ENCODE measurements around the gene DNM3. TPM values are rescaled to one million over a fixed set of nuclear protein-coding genes. Genes with fewer than 3 reads are reported as not detected.

Gene DNM3
- total and polyA plus RNA-seq, 2 donors (not counting 3 experiments of a cell fraction or from before 2014, with no cell fraction given), result 1.4 to 2.5 TPM

DNA sequence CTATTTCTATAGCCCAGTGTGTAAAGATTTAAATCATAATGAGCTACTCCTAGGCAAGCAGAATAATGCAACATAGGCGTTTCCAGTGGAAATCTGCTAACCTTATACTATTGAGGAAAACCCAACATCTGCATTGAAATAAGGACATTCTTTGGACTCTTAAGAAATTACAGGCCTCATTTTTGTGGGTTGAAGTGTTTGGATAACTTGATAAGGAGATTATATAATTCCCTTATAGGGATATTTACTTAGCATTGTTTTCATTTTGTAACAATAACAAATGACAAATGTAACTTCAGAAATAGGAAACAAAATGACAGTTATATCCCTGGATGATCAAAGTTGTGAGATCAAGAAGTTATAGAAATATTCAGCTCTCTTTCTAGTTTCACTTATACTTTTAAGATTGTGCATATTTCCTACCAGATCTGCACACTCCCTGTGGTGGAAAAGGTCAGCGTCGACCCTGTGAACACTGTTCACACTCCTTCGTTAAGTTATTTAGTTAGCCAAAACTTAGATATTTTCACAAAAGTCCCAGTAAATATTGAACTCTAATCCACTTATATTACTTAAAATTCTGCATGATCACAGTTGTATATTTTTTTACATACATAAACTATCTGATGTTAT is 294.8 kb downstream of the DNM3 start:
- POLR2A ChIA-PET, result no interaction called here
- Histone ChIP-seq H3K9ac (replicated peaks; ENCODE audit: extremely low read depth, insufficient read depth, low read length) (no peak overlapping the region), H2AFZ (ENCODE audit: low read depth, low read length) (peak overlapping the region; percentile 31), H3K79me2 (ENCODE audit: control insufficient read depth, insufficient read depth, low read length) (no peaks in the 10 kb centered on the region), H3K9me3 (replicated peaks; ENCODE audit: control insufficient read depth, insufficient read depth, low read length) (no peaks in the 10 kb centered on the region), H3K4me2 (ENCODE audit: insufficient read depth, low read length) (peak overlapping the region; percentile 62), H3K27ac (ENCODE audit: insufficient read depth, low read depth, low read length) (peak overlapping the region; percentile 58), H3K27me3 (ENCODE audit: control insufficient read depth in 2 of 2, insufficient read depth in 2 of 2, low read length in 2 of 2) (no peaks in the 10 kb centered on the region), H4K20me1 (replicated peaks; ENCODE audit: control insufficient read depth, extremely low read depth, insufficient read depth, low read length) (no peaks in the 10 kb centered on the region), H3K4me3 (replicated peaks in 1 of 3; ENCODE audit: insufficient read depth in 1 of 3, low read depth in 1 of 3, low read length in 3 of 3) (no peak overlapping the region), H3K9me1 (replicated peaks; ENCODE audit: control insufficient read depth, extremely low read depth, insufficient read depth, low read length) (no peaks in the 10 kb centered on the region), H3K4me1 (ENCODE audit: control insufficient read depth, extremely low read depth, insufficient read depth, low read length) (peaks cover 23% of the 10 kb centered on the region), H3K36me3 (ENCODE audit: control insufficient read depth in 2 of 2, extremely low read depth in 1 of 2, insufficient read depth in 2 of 2, low read length in 2 of 2) (no peaks in the 10 kb centered on the region)
- CTCF ChIA-PET, result interaction anchor here (0.6 to 3.5 kb wide), 15 partner anchors 9 to 265 kb away, joined by 3 to 32 read pairs (median 3); no protein-coding TSS in a partner anchor
- intact Hi-C loops (cut with micrococcal nuclease), result loop anchor here (1.0 kb wide), 2 partner anchors 244 to 263 kb away; no protein-coding TSS in a partner anchor
- TF ChIP-seq POLR2A (IDR thresholded peaks at IDR 0.05; ENCODE audit: low read depth, low read length) (no peak), MYC (IDR thresholded peaks at IDR 0.05; ENCODE audit: low read depth, low read length) (no peak), EZH2 (IDR thresholded peaks at IDR 0.05; ENCODE audit: borderline replicate concordance, low read depth, low read length, severe bottlenecking) (no peak), GATA2 (IDR thresholded peaks at IDR 0.05; ENCODE audit: insufficient read depth, insufficient read length, low read depth, low read length) (peak; percentile 44), FOS (IDR thresholded peaks at IDR 0.05; ENCODE audit: borderline replicate concordance, insufficient read depth, low read length) (no peak), POLR2AphosphoS5 (IDR thresholded peaks at IDR 0.05; ENCODE audit: insufficient read depth, low read depth, low read length) (no peak)
- TF ChIP-seq, protein P1, sequence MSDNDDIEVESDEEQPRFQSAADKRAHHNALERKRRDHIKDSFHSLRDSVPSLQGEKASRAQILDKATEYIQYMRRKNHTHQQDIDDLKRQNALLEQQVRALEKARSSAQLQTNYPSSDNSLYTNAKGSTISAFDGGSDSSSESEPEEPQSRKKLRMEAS (IDR thresholded peaks at IDR 0.05; ENCODE audit: insufficient read depth, insufficient read length), result no peak
- dilution Hi-C loops (cut with MboI; ENCODE audit: extremely low pct_ligation_motif_present, low sequenced_read_pairs), result no loop called here
- DNase-seq (ENCODE audit: low read depth, low spot score) (peak; percentile 44), FAIRE-seq (no peak)
- no TSS peak for BruUV-seq (replicated peaks)

DNA sequence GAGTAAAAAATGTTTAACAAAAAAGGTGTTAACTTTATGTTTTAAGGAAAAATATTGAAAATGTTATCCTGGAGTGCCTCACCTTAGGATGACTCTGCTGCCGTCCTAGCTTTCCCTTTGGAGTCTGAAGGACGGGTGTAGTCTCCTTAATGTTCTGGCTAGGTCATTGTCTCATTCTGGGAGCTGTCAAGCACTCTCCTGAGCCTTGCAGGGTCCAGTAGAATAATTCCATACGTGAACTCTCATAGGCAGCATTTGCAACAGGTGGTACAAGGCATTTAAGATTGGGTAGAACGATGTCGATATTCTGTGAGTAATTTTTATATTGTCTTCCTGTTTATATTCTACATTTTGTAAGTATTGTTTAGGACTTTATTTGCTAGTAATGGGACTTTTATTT is 295.6 kb downstream of the DNM3 start:
- intact Hi-C loops (cut with micrococcal nuclease), result loop anchor here (1.0 kb wide), 2 partner anchors 243 to 262 kb away; no protein-coding TSS in a partner anchor
- H3K27ac ChIP-seq (ENCODE audit: insufficient read depth, low read depth, low read length), result no peak overlapping the region
- H4K20me1 ChIP-seq (replicated peaks; ENCODE audit: control insufficient read depth, extremely low read depth, insufficient read depth, low read length), result no peaks in the 10 kb centered on the region
- H2AFZ ChIP-seq (ENCODE audit: low read depth, low read length), result no peak overlapping the region
- no TSS peak for BruUV-seq (replicated peaks)
- FAIRE-seq, result no peak
- H3K9ac ChIP-seq (replicated peaks; ENCODE audit: extremely low read depth, insufficient read depth, low read length), result no peak overlapping the region
- dilution Hi-C loops (cut with MboI; ENCODE audit: extremely low pct_ligation_motif_present, low sequenced_read_pairs), result no loop called here
- H3K4me3 ChIP-seq (replicated peaks in 1 of 3; ENCODE audit: insufficient read depth in 1 of 3, low read depth in 1 of 3, low read length in 3 of 3), result no peak overlapping the region
- CTCF ChIA-PET, result interaction anchor here (0.6 to 3.5 kb wide), 5 partner anchors 13 to 1862 kb away, joined by 3 to 32 read pairs (median 3); no protein-coding TSS in a partner anchor
- H3K36me3 ChIP-seq (ENCODE audit: control insufficient read depth in 2 of 2, extremely low read depth in 1 of 2, insufficient read depth in 2 of 2, low read length in 2 of 2), result no peaks in the 10 kb centered on the region
- TF ChIP-seq, protein P1 (IDR thresholded peaks at IDR 0.05; ENCODE audit: insufficient read depth, insufficient read length), result no peak
- no peak for TF ChIP-seq POLR2AphosphoS5 (IDR thresholded peaks at IDR 0.05; ENCODE audit: insufficient read depth, low read depth, low read length)
- TF ChIP-seq, protein P2, sequence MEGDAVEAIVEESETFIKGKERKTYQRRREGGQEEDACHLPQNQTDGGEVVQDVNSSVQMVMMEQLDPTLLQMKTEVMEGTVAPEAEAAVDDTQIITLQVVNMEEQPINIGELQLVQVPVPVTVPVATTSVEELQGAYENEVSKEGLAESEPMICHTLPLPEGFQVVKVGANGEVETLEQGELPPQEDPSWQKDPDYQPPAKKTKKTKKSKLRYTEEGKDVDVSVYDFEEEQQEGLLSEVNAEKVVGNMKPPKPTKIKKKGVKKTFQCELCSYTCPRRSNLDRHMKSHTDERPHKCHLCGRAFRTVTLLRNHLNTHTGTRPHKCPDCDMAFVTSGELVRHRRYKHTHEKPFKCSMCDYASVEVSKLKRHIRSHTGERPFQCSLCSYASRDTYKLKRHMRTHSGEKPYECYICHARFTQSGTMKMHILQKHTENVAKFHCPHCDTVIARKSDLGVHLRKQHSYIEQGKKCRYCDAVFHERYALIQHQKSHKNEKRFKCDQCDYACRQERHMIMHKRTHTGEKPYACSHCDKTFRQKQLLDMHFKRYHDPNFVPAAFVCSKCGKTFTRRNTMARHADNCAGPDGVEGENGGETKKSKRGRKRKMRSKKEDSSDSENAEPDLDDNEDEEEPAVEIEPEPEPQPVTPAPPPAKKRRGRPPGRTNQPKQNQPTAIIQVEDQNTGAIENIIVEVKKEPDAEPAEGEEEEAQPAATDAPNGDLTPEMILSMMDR (IDR thresholded peaks at IDR 0.05; ENCODE audit: extremely low read depth in 1 of 2, insufficient read depth in 1 of 2, low read depth in 1 of 2, low read length in 2 of 2), result no peak
- TF ChIP-seq GATA2 (IDR thresholded peaks at IDR 0.05; ENCODE audit: insufficient read depth, insufficient read length, low read depth, low read length), result no peak
- no peak for TF ChIP-seq MYC (IDR thresholded peaks at IDR 0.05; ENCODE audit: low read depth, low read length)
- TF ChIP-seq EZH2 (IDR thresholded peaks at IDR 0.05; ENCODE audit: borderline replicate concordance, low read depth, low read length, severe bottlenecking), result no peak
- no peak for TF ChIP-seq FOS (IDR thresholded peaks at IDR 0.05; ENCODE audit: borderline replicate concordance, insufficient read depth, low read length)
- no peak for TF ChIP-seq POLR2A (IDR thresholded peaks at IDR 0.05; ENCODE audit: low read depth, low read length)
- no peak for TF ChIP-seq JUN (IDR thresholded peaks at IDR 0.05; ENCODE audit: borderline replicate concordance, insufficient read depth, insufficient read length, low read depth)
- no peaks in the 10 kb centered on the region for H3K9me1 ChIP-seq (replicated peaks; ENCODE audit: control insufficient read depth, extremely low read depth, insufficient read depth, low read length)
- peaks cover 31% of the 10 kb centered on the region for H3K4me1 ChIP-seq (ENCODE audit: control insufficient read depth, extremely low read depth, insufficient read depth, low read length)
- H3K4me2 ChIP-seq (ENCODE audit: insufficient read depth, low read length), result no peak overlapping the region
- no peaks in the 10 kb centered on the region for H3K9me3 ChIP-seq (replicated peaks; ENCODE audit: control insufficient read depth, insufficient read depth, low read length)
- no peaks in the 10 kb centered on the region for H3K79me2 ChIP-seq (ENCODE audit: control insufficient read depth, insufficient read depth, low read length)
- POLR2A ChIA-PET, result no interaction called here
- DNase-seq (ENCODE audit: low read depth, low spot score), result no peak
- H3K27me3 ChIP-seq (ENCODE audit: control insufficient read depth in 2 of 2, insufficient read depth in 2 of 2, low read length in 2 of 2), result no peaks in the 10 kb centered on the region
